SK-N-SH treated with all-trans-retinoic acid at 6 μM for 48 hours (cell line): ENCODE results near the gene FGF14.

Experiments used
- CSDC2 ChIP-seq: fragments of 250-450 bp; sonication (Bioruptor Pico); IDR thresholded peaks from 2 replicates; pipeline ENCODE4 v1.5.0; 2020; ENCODE audit warnings: mild to moderate bottlenecking, moderate library complexity
- TF ChIP-seq, protein P1 (sequence below): fragments of 250-450 bp; sonication (Bioruptor Pico); IDR thresholded peaks from 2 replicates; pipeline ENCODE4 v1.5.0; 2020; ENCODE audit warnings: mild to moderate bottlenecking, moderate library complexity
- TF ChIP-seq, protein P2 (sequence below): fragments of 250-450 bp; sonication (Bioruptor Pico); IDR thresholded peaks from 2 replicates; pipeline ENCODE4 v1.8.0; 2020; ENCODE audit warnings: mild to moderate bottlenecking, moderate library complexity, borderline replicate concordance

GRCh38 chr13:102041544-102041943 lies 360.3 kb downstream of the FGF14 start:
- no peak for TF ChIP-seq CSDC2 (CRISPR knock-in tag)
- TF ChIP-seq, protein P1, sequence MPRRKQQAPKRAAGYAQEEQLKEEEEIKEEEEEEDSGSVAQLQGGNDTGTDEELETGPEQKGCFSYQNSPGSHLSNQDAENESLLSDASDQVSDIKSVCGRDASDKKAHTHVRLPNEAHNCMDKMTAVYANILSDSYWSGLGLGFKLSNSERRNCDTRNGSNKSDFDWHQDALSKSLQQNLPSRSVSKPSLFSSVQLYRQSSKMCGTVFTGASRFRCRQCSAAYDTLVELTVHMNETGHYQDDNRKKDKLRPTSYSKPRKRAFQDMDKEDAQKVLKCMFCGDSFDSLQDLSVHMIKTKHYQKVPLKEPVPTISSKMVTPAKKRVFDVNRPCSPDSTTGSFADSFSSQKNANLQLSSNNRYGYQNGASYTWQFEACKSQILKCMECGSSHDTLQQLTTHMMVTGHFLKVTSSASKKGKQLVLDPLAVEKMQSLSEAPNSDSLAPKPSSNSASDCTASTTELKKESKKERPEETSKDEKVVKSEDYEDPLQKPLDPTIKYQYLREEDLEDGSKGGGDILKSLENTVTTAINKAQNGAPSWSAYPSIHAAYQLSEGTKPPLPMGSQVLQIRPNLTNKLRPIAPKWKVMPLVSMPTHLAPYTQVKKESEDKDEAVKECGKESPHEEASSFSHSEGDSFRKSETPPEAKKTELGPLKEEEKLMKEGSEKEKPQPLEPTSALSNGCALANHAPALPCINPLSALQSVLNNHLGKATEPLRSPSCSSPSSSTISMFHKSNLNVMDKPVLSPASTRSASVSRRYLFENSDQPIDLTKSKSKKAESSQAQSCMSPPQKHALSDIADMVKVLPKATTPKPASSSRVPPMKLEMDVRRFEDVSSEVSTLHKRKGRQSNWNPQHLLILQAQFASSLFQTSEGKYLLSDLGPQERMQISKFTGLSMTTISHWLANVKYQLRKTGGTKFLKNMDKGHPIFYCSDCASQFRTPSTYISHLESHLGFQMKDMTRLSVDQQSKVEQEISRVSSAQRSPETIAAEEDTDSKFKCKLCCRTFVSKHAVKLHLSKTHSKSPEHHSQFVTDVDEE: no peak
- TF ChIP-seq, protein P2, sequence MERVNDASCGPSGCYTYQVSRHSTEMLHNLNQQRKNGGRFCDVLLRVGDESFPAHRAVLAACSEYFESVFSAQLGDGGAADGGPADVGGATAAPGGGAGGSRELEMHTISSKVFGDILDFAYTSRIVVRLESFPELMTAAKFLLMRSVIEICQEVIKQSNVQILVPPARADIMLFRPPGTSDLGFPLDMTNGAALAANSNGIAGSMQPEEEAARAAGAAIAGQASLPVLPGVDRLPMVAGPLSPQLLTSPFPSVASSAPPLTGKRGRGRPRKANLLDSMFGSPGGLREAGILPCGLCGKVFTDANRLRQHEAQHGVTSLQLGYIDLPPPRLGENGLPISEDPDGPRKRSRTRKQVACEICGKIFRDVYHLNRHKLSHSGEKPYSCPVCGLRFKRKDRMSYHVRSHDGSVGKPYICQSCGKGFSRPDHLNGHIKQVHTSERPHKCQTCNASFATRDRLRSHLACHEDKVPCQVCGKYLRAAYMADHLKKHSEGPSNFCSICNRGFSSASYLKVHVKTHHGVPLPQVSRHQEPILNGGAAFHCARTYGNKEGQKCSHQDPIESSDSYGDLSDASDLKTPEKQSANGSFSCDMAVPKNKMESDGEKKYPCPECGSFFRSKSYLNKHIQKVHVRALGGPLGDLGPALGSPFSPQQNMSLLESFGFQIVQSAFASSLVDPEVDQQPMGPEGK: no peak
